T-cell (primary cell): ENCODE results near the gene PARVA. TPM values are rescaled to one million over a fixed set of nuclear protein-coding genes. Genes with fewer than 3 reads are reported as not detected.

Source experiments
- ATAC-seq, 4 experiments: fragments of 200-7000 bp in 3 of 4; fragments of 150-1000 bp in 1 of 4; cut with Tn5 transposase; replicated peaks in 1 of 4; 1 replicate in 3 of 4; 2 replicates in 1 of 4; pipeline ENCODE4 v1.10.0; 2021; ENCODE audit warnings: moderate library complexity in 3 of 4, mild to moderate bottlenecking in 2 of 4, moderate number of reproducible peaks in 1 of 4
- CTCF ChIA-PET, 2 donors: fragments of 300-600 bp; sonication (Branson Sonifier 250); formaldehyde crosslinking; loops; one replicate each; lab custom pipeline; 2022; ENCODE audit warnings: antibody characterized with exemption in 2 of 2; lab: Charles Lee
- POLR2A ChIA-PET, 2 donors: fragments of 300-600 bp; sonication (Branson Sonifier 250); formaldehyde crosslinking; loops; one replicate each; lab custom pipeline; 2022; ENCODE audit warnings: antibody characterized with exemption in 2 of 2; lab: Charles Lee
- DNase-seq, 35 experiments: peaks; one replicate each; pipeline versions ENCODE4 v3.0.0 to v3.0.0-alpha.2; 2013 to 2023
- H3K27ac ChIP-seq: one replicate; pipeline ENCODE4 v1.5.1; 2013; ENCODE audit warnings: low read length
- H3K27me3 ChIP-seq, 2 experiments: replicated peaks in 1 of 2; 1 replicate in 1 of 2; 2 replicates in 1 of 2; pipeline versions ENCODE4 v1.6.1 to v1.7.0; 2013; ENCODE audit warnings: low read length in 1 of 2, mixed read lengths in 1 of 2; ENCODE audit not compliant: control insufficient read depth in 2 of 2, insufficient read depth in 2 of 2; ENCODE audit errors: extremely low read depth in 1 of 2
- H3K36me3 ChIP-seq, 2 donors: 1 replicate in 1 of 2; 2 replicates in 1 of 2; pipeline versions ENCODE4 v1.6.1 to v1.7.0; 2013; ENCODE audit warnings: low read length in 1 of 2; ENCODE audit not compliant: control insufficient read depth in 2 of 2, insufficient read depth in 1 of 2; ENCODE audit errors: extremely low read depth in 1 of 2
- H3K4me1 ChIP-seq, 2 experiments: 1 replicate in 1 of 2; 2 replicates in 1 of 2; pipeline versions ENCODE4 v1.6.1 to v1.7.0; 2013; ENCODE audit warnings: low read length in 2 of 2, mixed read lengths in 1 of 2; ENCODE audit not compliant: insufficient read depth in 2 of 2, control insufficient read depth in 1 of 2; ENCODE audit errors: extremely low read depth in 1 of 2
- H3K4me3 ChIP-seq, 2 donors: 1 replicate in 1 of 2; 2 replicates in 1 of 2; pipeline versions ENCODE4 v1.5.1 to v1.7.0; 2013; ENCODE audit warnings: mild to moderate bottlenecking in 2 of 2, low read length in 1 of 2, moderate library complexity in 1 of 2; ENCODE audit not compliant: control insufficient read depth in 1 of 2; ENCODE audit errors: extremely low read depth in 1 of 2
- H3K9me3 ChIP-seq: 2 replicates; pipeline ENCODE4 v1.7.0; 2013
- H3K27ac Mint-ChIP-seq, 2 donors: one replicate each; pipeline ENCODE4 v1.8.0; 2020 to 2021; ENCODE audit warnings: mild to moderate bottlenecking in 2 of 2, mixed read lengths in 2 of 2
- H3K27me3 Mint-ChIP-seq, 2 donors: one replicate each; pipeline ENCODE4 v1.8.0; 2021 to 2022; ENCODE audit warnings: mixed read lengths in 2 of 2
- H3K36me3 Mint-ChIP-seq: one replicate; pipeline ENCODE4 v1.8.0; 2021; ENCODE audit warnings: mixed read lengths
- H3K4me1 Mint-ChIP-seq, 3 donors: one replicate each; pipeline ENCODE4 v1.8.0; 2020 to 2022; ENCODE audit warnings: mixed read lengths in 3 of 3, mild to moderate bottlenecking in 1 of 3
- H3K4me3 Mint-ChIP-seq, 3 donors: one replicate each; pipeline ENCODE4 v1.8.0; 2020 to 2022; ENCODE audit warnings: mild to moderate bottlenecking in 3 of 3, mixed read lengths in 3 of 3, moderate library complexity in 3 of 3
- H3K9me3 Mint-ChIP-seq, 3 donors: one replicate each; pipeline ENCODE4 v1.8.0; 2020 to 2022; ENCODE audit warnings: mixed read lengths in 3 of 3
- WGBS: methylation state at CpG from one replicate; pipeline ENCODE4 v1.1.5; 2013; ENCODE audit warnings: missing lambda C conversion rate; ENCODE audit not compliant: insufficient coverage; 5-methylcytosine and 5-hydroxymethylcytosine counted together
- total RNA-seq, 35 experiments: library from RNA in 6 of 35; stranded (reverse) in 6 of 35; fragments of 120-200 nt in 1 of 35; gene quantifications; one replicate each; pipeline versions ENCODE4 v1.2.1 to v1.2.4 and lab custom pipeline; 2013 to 2026

Gene PARVA
- total RNA-seq, 5 donors from 2014 or later (not counting 1 experiment from before 2014, with no cell fraction given), result 0.41 to 0.93 (median 0.75) TPM

DNA sequence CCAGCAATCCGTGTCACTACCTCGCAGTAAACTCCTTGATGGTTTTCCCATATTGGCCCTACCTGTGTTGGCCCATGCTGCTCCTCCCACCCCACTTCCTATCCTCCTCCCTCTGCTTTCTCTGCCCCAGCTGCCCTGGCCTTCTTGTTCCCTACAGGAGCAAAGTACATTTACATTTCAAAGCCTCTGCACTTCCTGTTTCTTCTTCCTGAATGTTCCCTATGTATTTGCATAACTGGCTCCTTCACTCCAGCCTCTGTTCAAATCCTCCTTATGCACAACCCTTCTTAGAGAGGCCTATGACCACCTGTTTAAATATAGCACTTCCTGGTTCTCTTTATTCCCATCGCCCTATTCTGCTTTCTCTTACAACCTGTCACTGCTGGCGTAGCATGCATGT is 62.2 kb downstream of the PARVA start:
- DNase-seq (no peak), ATAC-seq (no peak)
- no peaks in the 10 kb centered on the region for H3K4me1 Mint-ChIP-seq
- no peaks in the 10 kb centered on the region for H3K36me3 Mint-ChIP-seq
- no peaks in the 10 kb centered on the region for H3K9me3 Mint-ChIP-seq
- no peak overlapping the region for H3K4me3 Mint-ChIP-seq
- Histone ChIP-seq H3K4me1 (no peaks in the 10 kb centered on the region), H3K27ac (no peak overlapping the region), H3K4me3 (no peak overlapping the region), H3K36me3 (no peaks in the 10 kb centered on the region), H3K27me3 (peaks cover 0 to 2% of the 10 kb centered on the region in 2 experiments), H3K9me3 (no peaks in the 10 kb centered on the region)
- CTCF ChIA-PET, result no interaction called here
- POLR2A ChIA-PET, result no interaction called here
- no peak overlapping the region for H3K27ac Mint-ChIP-seq
- H3K27me3 Mint-ChIP-seq, result peaks cover 3 to 6% of the 10 kb centered on the region in 2 donors
- WGBS, result 76% methylated on average over 3 of the region's 4 CpGs

DNA sequence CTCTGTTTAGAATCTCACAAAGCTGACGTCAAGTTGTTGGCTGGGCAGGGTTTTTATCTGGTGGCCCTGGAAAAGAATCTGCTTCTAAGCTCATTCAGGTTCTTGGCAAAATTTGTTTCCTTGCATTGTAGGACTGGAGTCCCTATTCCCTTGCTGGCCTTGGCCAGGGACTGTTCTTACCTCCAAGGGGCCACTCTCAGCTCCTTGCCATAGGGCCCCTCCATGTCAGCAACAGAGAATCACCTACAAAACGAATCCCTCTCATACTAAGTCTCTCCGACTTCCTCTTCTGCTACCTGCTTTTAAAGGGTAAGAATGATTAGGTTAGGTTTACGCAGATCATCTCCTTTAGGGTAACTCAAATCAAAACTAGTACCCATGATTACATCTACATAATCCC is 63.2 kb downstream of the PARVA start:
- Histone ChIP-seq H3K27me3 (peaks cover 0 to 2% of the 10 kb centered on the region in 2 experiments), H3K4me3 (no peak overlapping the region), H3K36me3 (no peaks in the 10 kb centered on the region), H3K9me3 (no peaks in the 10 kb centered on the region), H3K27ac (no peak overlapping the region), H3K4me1 (no peaks in the 10 kb centered on the region)
- H3K36me3 Mint-ChIP-seq, result no peaks in the 10 kb centered on the region
- POLR2A ChIA-PET, result no interaction called here
- no peak overlapping the region for H3K4me3 Mint-ChIP-seq
- no peaks in the 10 kb centered on the region for H3K4me1 Mint-ChIP-seq
- CTCF ChIA-PET, result interaction anchor here in 1 of 2 donors (0.6 kb wide), 1 partner anchor 1560 kb away, joined by 4 read pairs; no protein-coding TSS in a partner anchor
- no peak for DNase-seq
- H3K9me3 Mint-ChIP-seq, result no peaks in the 10 kb centered on the region
- ATAC-seq, result no peak
- H3K27ac Mint-ChIP-seq, result no peak overlapping the region
- no CpG with 5 or more reads among the region's 4 CpGs for WGBS
- peaks cover 8 to 11% of the 10 kb centered on the region in 2 donors for H3K27me3 Mint-ChIP-seq

DNA sequence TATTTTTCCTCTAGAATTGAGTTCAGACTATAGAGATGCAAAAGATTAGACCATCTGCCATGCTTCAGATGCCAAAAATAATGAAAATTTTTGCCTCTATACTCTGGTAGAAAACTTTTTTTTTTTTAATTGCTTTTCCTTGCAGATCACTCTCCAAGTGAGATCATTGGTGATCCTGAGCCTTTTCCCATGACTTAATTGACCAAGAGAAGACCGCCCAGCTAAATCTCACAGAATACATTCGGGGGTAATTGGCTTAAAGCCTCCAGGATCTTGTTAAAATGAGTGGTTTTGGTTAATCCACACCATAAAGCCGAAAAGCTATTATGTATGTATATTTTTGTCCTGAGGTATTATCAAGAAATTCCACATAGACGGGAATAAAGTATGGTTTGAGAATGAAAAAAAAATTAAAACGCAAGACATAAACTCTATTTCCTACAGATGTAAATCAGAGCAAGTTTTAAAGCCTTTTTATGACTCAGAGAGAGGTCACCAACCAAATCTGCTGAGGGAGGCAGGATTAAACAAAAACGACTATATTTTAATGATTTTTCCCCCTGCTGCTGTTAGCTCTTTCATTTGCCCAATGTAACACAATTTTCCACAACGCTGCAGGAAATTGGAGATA is 64.0 kb downstream of the PARVA start:
- no peak overlapping the region for H3K4me3 Mint-ChIP-seq
- H3K4me3 ChIP-seq, result no peak overlapping the region
- ChIA-PET POLR2A (interaction anchor here in 1 of 2 donors (0.6 kb wide), 1 partner anchor 67 kb away, joined by 5 read pairs; no protein-coding TSS in a partner anchor), CTCF (interaction anchor here in 1 of 2 donors (0.6 kb wide), 1 partner anchor 57 kb away, joined by 4 read pairs; no protein-coding TSS in a partner anchor)
- no peaks in the 10 kb centered on the region for H3K9me3 ChIP-seq
- peaks cover 5 to 11% of the 10 kb centered on the region in 2 donors for H3K27me3 Mint-ChIP-seq
- DNase-seq (no peak), ATAC-seq (no peak)
- H3K4me1 Mint-ChIP-seq, result no peaks in the 10 kb centered on the region
- peaks cover 0 to 2% of the 10 kb centered on the region in 2 experiments for H3K27me3 ChIP-seq
- no peaks in the 10 kb centered on the region for H3K4me1 ChIP-seq
- H3K27ac Mint-ChIP-seq, result no peak overlapping the region
- no peaks in the 10 kb centered on the region for H3K36me3 ChIP-seq
- no peak overlapping the region for H3K27ac ChIP-seq
- H3K36me3 Mint-ChIP-seq, result no peaks in the 10 kb centered on the region
- no CpG with 5 or more reads among the region's 7 CpGs for WGBS
- no peaks in the 10 kb centered on the region for H3K9me3 Mint-ChIP-seq

DNA sequence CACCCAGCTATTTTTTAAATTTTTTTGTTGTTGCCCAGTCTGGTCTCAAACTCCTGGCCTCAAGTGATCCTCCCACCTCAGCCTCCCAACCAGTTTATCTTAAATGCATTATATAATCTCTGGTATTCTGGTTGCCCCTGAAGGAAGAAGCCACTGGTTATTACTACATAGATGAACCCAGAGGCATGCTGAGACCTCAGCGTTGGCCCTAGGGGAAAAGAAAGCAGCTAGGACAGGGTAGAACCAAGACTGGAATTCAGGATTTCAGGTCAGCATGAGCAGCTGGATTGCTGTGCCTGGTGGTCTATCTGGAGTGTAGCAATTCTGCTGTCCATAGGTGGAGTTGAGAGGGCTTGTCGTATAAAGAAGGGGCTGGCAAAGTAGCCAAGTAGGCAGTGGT is 67.2 kb downstream of the PARVA start:
- 58% methylated on average over 2 of the region's 2 CpGs for WGBS
- Histone ChIP-seq H3K36me3 (no peaks in the 10 kb centered on the region), H3K4me3 (no peak overlapping the region), H3K4me1 (no peaks in the 10 kb centered on the region), H3K27me3 (peaks cover 0 to under 1% of the 10 kb centered on the region in 2 experiments), H3K9me3 (no peaks in the 10 kb centered on the region), H3K27ac (no peak overlapping the region)
- no peak for ATAC-seq
- Mint-ChIP-seq H3K27me3 (peaks cover 9% of the 10 kb centered on the region in 2 donors), H3K36me3 (no peaks in the 10 kb centered on the region), H3K4me3 (no peak overlapping the region), H3K9me3 (no peaks in the 10 kb centered on the region), H3K27ac (no peak overlapping the region), H3K4me1 (no peaks in the 10 kb centered on the region)
- ChIA-PET CTCF (no interaction called here), POLR2A (no interaction called here)
- DNase-seq, result no peak

DNA sequence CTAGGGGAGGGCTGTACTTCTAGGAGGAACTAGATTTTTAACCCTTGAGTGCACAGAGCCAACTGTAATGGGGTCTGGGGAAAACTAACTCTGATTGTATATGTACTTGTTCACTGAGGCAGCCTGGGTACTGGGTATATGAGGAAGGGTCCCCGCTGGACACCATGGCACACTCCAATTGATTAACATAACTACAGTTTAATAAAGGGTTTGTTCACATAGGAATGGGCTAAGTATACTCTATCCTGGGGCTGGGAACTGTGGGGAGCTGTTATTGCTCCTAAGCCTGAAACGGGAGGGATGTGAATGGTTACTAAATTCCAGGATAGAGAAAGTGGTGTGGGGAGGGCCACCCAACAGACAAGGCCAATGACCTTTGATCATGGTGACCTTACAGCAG is 67.6 kb downstream of the PARVA start:
- no peak overlapping the region for H3K4me3 Mint-ChIP-seq

DNA sequence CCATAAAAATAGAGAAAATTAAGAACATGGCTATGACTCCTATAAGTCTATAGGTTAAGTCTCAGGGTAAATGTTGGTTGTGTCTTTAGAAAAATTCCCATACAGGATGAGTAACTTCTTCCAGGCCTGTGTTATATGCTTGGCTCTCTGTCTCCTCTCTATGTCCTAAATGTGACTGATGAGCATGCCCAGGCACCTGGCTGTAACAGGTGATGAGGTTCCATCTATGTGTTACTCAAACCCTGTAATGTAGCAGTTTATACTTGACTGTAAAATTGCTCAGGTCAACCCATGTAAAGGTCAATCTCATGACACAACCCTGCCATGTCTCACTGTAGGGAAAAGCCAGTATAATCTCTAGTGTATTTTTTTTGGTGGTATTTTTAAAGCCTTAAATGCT is 69.5 kb downstream of the PARVA start:
- Mint-ChIP-seq H3K36me3 (no peaks in the 10 kb centered on the region), H3K9me3 (no peaks in the 10 kb centered on the region), H3K4me3 (no peak overlapping the region), H3K4me1 (no peaks in the 10 kb centered on the region), H3K27me3 (peaks cover 6 to 12% of the 10 kb centered on the region in 2 donors), H3K27ac (no peak overlapping the region)
- Histone ChIP-seq H3K36me3 (no peaks in the 10 kb centered on the region), H3K27ac (no peak overlapping the region), H3K4me1 (no peaks in the 10 kb centered on the region), H3K27me3 (no peaks in the 10 kb centered on the region), H3K4me3 (no peak overlapping the region), H3K9me3 (no peaks in the 10 kb centered on the region)
- DNase-seq (no peak), ATAC-seq (no peak)
- POLR2A ChIA-PET, result no interaction called here
- CTCF ChIA-PET, result no interaction called here

More for the DNA sequence above, 67.6 kb downstream of the PARVA start:
- H3K36me3 ChIP-seq, result no peaks in the 10 kb centered on the region
- POLR2A ChIA-PET, result no interaction called here
- DNase-seq (no peak), ATAC-seq (no peak)
- H3K36me3 Mint-ChIP-seq, result no peaks in the 10 kb centered on the region
- no peaks in the 10 kb centered on the region for H3K9me3 Mint-ChIP-seq
- no CpG with 5 or more reads among the region's 2 CpGs for WGBS
- H3K27me3 Mint-ChIP-seq, result peaks cover 6 to 12% of the 10 kb centered on the region in 2 donors
- H3K4me1 ChIP-seq, result no peaks in the 10 kb centered on the region
- no peak overlapping the region for H3K27ac Mint-ChIP-seq
- no peak overlapping the region for H3K27ac ChIP-seq
- no peaks in the 10 kb centered on the region for H3K27me3 ChIP-seq
- H3K4me3 ChIP-seq, result no peak overlapping the region
- H3K4me1 Mint-ChIP-seq, result no peaks in the 10 kb centered on the region
- CTCF ChIA-PET, result no interaction called here
- no peaks in the 10 kb centered on the region for H3K9me3 ChIP-seq
